SK-N-SH treated with all-trans-retinoic acid at 6 μM for 48 hours (cell line): ENCODE measurements around the gene EIF3CL.
"Not testable (repeated sequence)": the region's sequence is repeated elsewhere in the genome, so short reads cannot be mapped to it uniquely, and the experiment has no call there.

ENCODE experiments used
- ARNTL ChIP-seq: fragments of 450-650 bp; formaldehyde crosslinking; IDR thresholded peaks from 2 replicates; pipeline ENCODE4 v1.5.0; 2020; ENCODE audit warnings: low read depth, mild to moderate bottlenecking, moderate library complexity, borderline replicate concordance
- BACH2 ChIP-seq: fragments of 250-450 bp; sonication (Bioruptor Pico); IDR thresholded peaks from 2 replicates; pipeline ENCODE4 v1.9.0; 2021; ENCODE audit warnings: mild to moderate bottlenecking, borderline replicate concordance
- CSDC2 ChIP-seq: fragments of 250-450 bp; sonication (Bioruptor Pico); IDR thresholded peaks from 2 replicates; pipeline ENCODE4 v1.5.0; 2020; ENCODE audit warnings: mild to moderate bottlenecking, moderate library complexity
- GLIS3 ChIP-seq: fragments of 250-450 bp; sonication (Bioruptor Pico); IDR thresholded peaks from 2 replicates; pipeline ENCODE4 v1.5.0; 2020; ENCODE audit warnings: mild to moderate bottlenecking, moderate library complexity
- PPARA ChIP-seq: fragments of 250-450 bp; sonication (Bioruptor Pico); IDR thresholded peaks from 2 replicates; pipeline ENCODE4 v1.5.0; 2020; ENCODE audit warnings: mild to moderate bottlenecking, borderline replicate concordance
- RARB ChIP-seq: fragments of 250-450 bp; sonication (Bioruptor Pico); IDR thresholded peaks from 2 replicates; pipeline ENCODE4 v1.8.0; 2021; ENCODE audit warnings: mild to moderate bottlenecking, moderate library complexity
- ZFP3 ChIP-seq: fragments of 250-450 bp; sonication (Bioruptor Pico); IDR thresholded peaks from 2 replicates; pipeline ENCODE4 v1.5.0; 2020; ENCODE audit warnings: mild to moderate bottlenecking, moderate library complexity
- ZFP30 ChIP-seq: fragments of 450-650 bp; formaldehyde crosslinking; IDR thresholded peaks from 2 replicates; pipeline ENCODE4 v1.5.0; 2022; ENCODE audit warnings: mild to moderate bottlenecking, moderate library complexity
- ZNF565 ChIP-seq: fragments of 450-650 bp; formaldehyde crosslinking; conservative IDR thresholded peaks from 2 replicates; pipeline ENCODE4 v1.5.0; 2020; ENCODE audit warnings: low read depth, mild to moderate bottlenecking, moderate library complexity
- TF ChIP-seq, protein P1 (sequence below): fragments of 250-450 bp; sonication (Bioruptor Pico); IDR thresholded peaks from 2 replicates; pipeline ENCODE4 v1.8.0; 2020; ENCODE audit warnings: mild to moderate bottlenecking, moderate library complexity, borderline replicate concordance
- TF ChIP-seq, protein P2 (sequence below): fragments of 250-450 bp; sonication (Bioruptor Pico); IDR thresholded peaks from 2 replicates; pipeline ENCODE4 v1.8.0; 2021; ENCODE audit warnings: low read depth, mild to moderate bottlenecking, moderate library complexity, borderline replicate concordance
- TF ChIP-seq, protein P3 (sequence below): fragments of 250-450 bp; sonication (Bioruptor Pico); IDR thresholded peaks from 2 replicates; pipeline ENCODE4 v1.5.1; 2020; ENCODE audit warnings: low read depth, mild to moderate bottlenecking, moderate library complexity

DNA sequence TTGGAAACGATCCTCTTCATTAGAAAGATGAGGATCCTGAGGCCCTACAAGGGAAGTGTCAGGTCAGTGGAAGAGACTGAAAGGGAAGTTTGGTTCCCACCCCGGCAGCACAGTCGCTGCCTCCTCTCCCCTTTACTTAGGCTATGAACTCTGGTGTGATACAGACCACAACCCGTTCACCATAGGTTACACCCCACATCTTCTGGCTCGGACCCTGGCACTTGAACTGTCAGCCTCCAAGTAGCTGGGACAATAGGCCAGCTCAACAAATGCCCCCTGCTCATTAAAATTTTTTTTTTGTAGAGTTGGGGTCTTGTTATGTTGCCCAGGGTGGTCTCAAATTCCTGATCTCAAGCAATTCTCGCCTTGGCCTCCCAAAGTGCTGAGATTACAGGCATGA, 40.3 kb upstream of the EIF3CL start:
- TF ChIP-seq RARB; ZFP30 (CRISPR knock-in tag); BACH2 (CRISPR knock-in tag); PPARA (CRISPR knock-in tag); GLIS3; CSDC2 (CRISPR knock-in tag); ZFP3 (CRISPR knock-in tag); ZNF565 (CRISPR knock-in tag); ARNTL (CRISPR knock-in tag): not testable (repeated sequence)
- TF ChIP-seq, protein P1, sequence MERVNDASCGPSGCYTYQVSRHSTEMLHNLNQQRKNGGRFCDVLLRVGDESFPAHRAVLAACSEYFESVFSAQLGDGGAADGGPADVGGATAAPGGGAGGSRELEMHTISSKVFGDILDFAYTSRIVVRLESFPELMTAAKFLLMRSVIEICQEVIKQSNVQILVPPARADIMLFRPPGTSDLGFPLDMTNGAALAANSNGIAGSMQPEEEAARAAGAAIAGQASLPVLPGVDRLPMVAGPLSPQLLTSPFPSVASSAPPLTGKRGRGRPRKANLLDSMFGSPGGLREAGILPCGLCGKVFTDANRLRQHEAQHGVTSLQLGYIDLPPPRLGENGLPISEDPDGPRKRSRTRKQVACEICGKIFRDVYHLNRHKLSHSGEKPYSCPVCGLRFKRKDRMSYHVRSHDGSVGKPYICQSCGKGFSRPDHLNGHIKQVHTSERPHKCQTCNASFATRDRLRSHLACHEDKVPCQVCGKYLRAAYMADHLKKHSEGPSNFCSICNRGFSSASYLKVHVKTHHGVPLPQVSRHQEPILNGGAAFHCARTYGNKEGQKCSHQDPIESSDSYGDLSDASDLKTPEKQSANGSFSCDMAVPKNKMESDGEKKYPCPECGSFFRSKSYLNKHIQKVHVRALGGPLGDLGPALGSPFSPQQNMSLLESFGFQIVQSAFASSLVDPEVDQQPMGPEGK (CRISPR knock-in tag), result not testable (repeated sequence)
- TF ChIP-seq, protein P2, sequence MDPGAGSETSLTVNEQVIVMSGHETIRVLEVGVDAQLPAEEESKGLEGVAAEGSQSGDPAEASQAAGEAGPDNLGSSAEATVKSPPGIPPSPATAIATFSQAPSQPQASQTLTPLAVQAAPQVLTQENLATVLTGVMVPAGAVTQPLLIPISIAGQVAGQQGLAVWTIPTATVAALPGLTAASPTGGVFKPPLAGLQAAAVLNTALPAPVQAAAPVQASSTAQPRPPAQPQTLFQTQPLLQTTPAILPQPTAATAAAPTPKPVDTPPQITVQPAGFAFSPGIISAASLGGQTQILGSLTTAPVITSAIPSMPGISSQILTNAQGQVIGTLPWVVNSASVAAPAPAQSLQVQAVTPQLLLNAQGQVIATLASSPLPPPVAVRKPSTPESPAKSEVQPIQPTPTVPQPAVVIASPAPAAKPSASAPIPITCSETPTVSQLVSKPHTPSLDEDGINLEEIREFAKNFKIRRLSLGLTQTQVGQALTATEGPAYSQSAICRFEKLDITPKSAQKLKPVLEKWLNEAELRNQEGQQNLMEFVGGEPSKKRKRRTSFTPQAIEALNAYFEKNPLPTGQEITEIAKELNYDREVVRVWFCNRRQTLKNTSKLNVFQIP, result not testable (repeated sequence)
- TF ChIP-seq, protein P3, sequence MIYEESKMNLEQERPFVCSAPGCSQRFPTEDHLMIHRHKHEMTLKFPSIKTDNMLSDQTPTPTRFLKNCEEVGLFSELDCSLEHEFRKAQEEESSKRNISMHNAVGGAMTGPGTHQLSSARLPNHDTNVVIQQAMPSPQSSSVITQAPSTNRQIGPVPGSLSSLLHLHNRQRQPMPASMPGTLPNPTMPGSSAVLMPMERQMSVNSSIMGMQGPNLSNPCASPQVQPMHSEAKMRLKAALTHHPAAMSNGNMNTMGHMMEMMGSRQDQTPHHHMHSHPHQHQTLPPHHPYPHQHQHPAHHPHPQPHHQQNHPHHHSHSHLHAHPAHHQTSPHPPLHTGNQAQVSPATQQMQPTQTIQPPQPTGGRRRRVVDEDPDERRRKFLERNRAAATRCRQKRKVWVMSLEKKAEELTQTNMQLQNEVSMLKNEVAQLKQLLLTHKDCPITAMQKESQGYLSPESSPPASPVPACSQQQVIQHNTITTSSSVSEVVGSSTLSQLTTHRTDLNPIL, result not testable (repeated sequence)
